Adrenal gland (tissue), 12 donors: ENCODE data around the gene CD34. TPM values are rescaled to one million over a fixed set of nuclear protein-coding genes. Genes with fewer than 3 reads are reported as not detected.
A peak's percentile ranks its signal among the peaks of the same experiment; 100 is the strongest.

Experiments
- DNase-seq, 7 donors: peaks; one replicate each; pipeline ENCODE4 v3.0.0-alpha.2; 2019 to 2020
- H3K27ac ChIP-seq, 5 donors: fragments of 200-600 bp; sonication (generic) in 4 of 5; 1 replicate in 3 of 5; 2 replicates in 2 of 5; pipeline versions ENCODE4 v1.5.1 to v1.8.0; 2016 to 2020; ENCODE audit warnings: mild to moderate bottlenecking in 1 of 5
- H3K27me3 ChIP-seq: fragments of 200-600 bp; 2 replicates; pipeline ENCODE4 v1.8.0; 2021
- H3K36me3 ChIP-seq, 2 donors: fragments of 200-600 bp; replicated peaks in 1 of 2; 1 replicate in 1 of 2; 2 replicates in 1 of 2; pipeline versions ENCODE4 v1.5.1 to v1.8.0; 2018 to 2022
- H3K4me1 ChIP-seq, 2 donors: fragments of 200-600 bp; replicated peaks in 1 of 2; 1 replicate in 1 of 2; 2 replicates in 1 of 2; pipeline versions ENCODE4 v1.5.1 to v1.8.0; 2018 to 2021
- H3K4me3 ChIP-seq, 4 donors: fragments of 200-600 bp; sonication (generic) in 3 of 4; one replicate each; pipeline ENCODE4 v1.5.1; 2016 to 2018
- H3K9me3 ChIP-seq, 3 donors: fragments of 200-600 bp; sonication (generic) in 1 of 3; replicated peaks in 1 of 3; 1 replicate in 2 of 3; 2 replicates in 1 of 3; pipeline versions ENCODE4 v1.5.1 to v1.8.0; 2016 to 2021
- POLR2A ChIP-seq, 2 donors: fragments of 450-650 bp; IDR thresholded peaks; one replicate each; pipeline ENCODE4 v1.6.1; 2017; ENCODE audit warnings: antibody characterized with exemption in 2 of 2, mild to moderate bottlenecking in 2 of 2, moderate library complexity in 1 of 2
- WGBS, 4 donors: extraction: QIAGEN DNeasy Blood & Tissue Kit in 2 of 4; methylation state at CpG; one replicate each; pipeline versions ENCODE4 v1.1.5 to v1.1.7; 2013 to 2017; 5-methylcytosine and 5-hydroxymethylcytosine counted together
- intact Hi-C, 2 donors: fragments of 100-400 bp; cut with DNase I; formaldehyde crosslinking; loops; one replicate each; pipeline versions ENCODE4 v1.14.1 to v1.15.0; 2022 to 2023
- polyA plus RNA-seq, 3 donors: library from polyadenylated mRNA; stranded (reverse); fragments of 200-250 nt in 2 of 3; fragments of 350-450 nt in 1 of 3; fragmentation: Illumina TruSeq in 1 of 3; extraction: RNeasy Lipid Tissue Mini Kit (QIAGEN cat#74804) in 1 of 3; gene quantifications; one replicate each; pipeline ENCODE4 v1.2.3, GENCODE V29; 2013 to 2014
- total RNA-seq, 9 donors: library from RNA; depleted of rRNA in 4 of 9; stranded (reverse); fragments of >200 nt in 4 of 9; fragments of 120-200 nt in 1 of 9; fragmentation: NEBNext Ultra II Directional in 1 of 9; extraction: Animal tissue kit (Norgen Biotek cat#: 25700) in 1 of 9; gene quantifications; one replicate each; pipeline versions ENCODE4 v1.1.0 to v1.2.4, GENCODE V29; 2013 to 2023
- TF ChIP-seq, protein P1 (sequence below), 6 experiments: fragments of 450-650 bp in 4 of 6; fragments of 200-600 bp in 2 of 6; sonication (generic) in 1 of 6; IDR thresholded peaks; 1 replicate in 5 of 6; 2 replicates in 1 of 6; pipeline versions ENCODE4 v1.5.1 to v1.8.0; 2016 to 2021; ENCODE audit warnings: antibody characterized with exemption in 6 of 6, mild to moderate bottlenecking in 2 of 6, moderate library complexity in 1 of 6
- donor health status: healthy with polysubstance abuse.
- donor health status: Bipolar disorder and iron deficiency.
- donor health status: DM: yes; HTN: yes; CAD: no.
- donor health status: DM: no; HTN: no; CAD: no.
- donor health status: DM: no; HTN: no; CAD: no.
- donor health status: DM: yes; HTN: yes; CAD: no.

Gene CD34
- total and polyA plus RNA-seq, 12 donors = 9.0 to 48.6 (median 28.1) TPM

DNA sequence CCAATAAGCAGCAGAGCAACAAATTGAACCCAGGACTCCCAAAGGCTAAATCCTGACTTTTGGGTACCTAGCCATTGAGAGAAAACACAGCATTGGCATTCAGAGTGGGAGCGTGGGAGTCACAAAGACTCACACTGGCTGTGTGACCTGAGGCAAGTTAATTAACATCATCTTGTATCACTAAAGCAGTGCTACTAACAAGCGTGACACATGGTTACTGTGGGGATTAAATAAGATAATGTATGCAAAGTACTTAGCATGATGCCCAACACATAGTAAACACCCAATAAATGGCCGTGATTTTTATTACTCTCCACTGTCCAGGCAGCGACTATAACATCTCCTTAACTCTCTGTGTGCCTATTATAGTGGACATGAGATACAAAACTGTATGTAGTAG, 73.3 kb downstream of the CD34 start:
- no peak for DNase-seq
- WGBS, 4 donors = 88 to 92% (median 90%) methylated on average over 4 of the region's 4 CpGs
- H3K4me3 ChIP-seq = no peak overlapping the region
- intact Hi-C loops = loop anchor here in 1 of 2 donors (10.0 kb wide), 1 partner anchor 127 kb away; no protein-coding TSS in a partner anchor
- peaks cover 23 to 58% of the 10 kb centered on the region in 2 donors for H3K4me1 ChIP-seq
- peak overlapping the region in 3 of 5 donors; percentile 49 to 74 (median 71) for H3K27ac ChIP-seq
- H3K27me3 ChIP-seq = no peaks in the 10 kb centered on the region
- TF ChIP-seq, protein P1, sequence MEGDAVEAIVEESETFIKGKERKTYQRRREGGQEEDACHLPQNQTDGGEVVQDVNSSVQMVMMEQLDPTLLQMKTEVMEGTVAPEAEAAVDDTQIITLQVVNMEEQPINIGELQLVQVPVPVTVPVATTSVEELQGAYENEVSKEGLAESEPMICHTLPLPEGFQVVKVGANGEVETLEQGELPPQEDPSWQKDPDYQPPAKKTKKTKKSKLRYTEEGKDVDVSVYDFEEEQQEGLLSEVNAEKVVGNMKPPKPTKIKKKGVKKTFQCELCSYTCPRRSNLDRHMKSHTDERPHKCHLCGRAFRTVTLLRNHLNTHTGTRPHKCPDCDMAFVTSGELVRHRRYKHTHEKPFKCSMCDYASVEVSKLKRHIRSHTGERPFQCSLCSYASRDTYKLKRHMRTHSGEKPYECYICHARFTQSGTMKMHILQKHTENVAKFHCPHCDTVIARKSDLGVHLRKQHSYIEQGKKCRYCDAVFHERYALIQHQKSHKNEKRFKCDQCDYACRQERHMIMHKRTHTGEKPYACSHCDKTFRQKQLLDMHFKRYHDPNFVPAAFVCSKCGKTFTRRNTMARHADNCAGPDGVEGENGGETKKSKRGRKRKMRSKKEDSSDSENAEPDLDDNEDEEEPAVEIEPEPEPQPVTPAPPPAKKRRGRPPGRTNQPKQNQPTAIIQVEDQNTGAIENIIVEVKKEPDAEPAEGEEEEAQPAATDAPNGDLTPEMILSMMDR (IDR thresholded peaks at IDR 0.05) = no peak
- no peak for TF ChIP-seq POLR2A (IDR thresholded peaks at IDR 0.05)
- no peaks in the 10 kb centered on the region for H3K9me3 ChIP-seq
- H3K36me3 ChIP-seq = no peaks in the 10 kb centered on the region

DNA sequence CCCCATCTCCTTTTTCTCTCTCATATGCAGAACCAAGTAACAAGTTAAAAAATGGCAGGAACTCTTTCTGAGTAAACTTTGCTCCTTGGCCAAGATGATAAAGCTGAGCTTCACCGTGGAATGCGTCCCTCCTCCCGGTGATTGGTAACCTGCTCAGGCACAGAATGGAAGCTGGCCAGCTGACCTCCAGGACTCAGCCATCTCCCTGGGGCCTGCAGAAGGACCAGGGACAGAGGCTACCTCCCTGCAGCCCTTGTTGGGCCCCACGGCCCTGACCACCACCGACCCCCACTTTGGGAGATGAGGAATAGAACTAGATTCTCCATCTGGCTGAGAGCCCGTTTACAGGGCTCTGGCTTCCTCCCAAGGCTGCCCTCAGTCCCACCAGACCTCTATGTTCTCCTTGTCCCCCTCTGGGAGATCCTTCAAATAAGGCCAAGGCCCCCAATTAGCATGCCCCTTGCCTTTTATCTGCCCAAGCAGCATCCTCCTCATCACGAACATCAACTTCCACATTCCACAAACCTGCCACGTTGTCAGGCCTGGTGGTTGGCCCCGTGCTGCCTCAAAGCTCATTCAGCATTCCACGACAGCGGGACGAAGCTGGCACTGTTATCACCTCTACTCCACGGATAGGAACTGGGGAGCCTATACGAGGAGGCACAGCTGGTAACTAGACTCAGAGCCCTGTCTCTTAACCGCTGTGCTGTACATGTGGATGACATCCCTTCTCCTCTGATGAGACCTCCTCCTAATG, 74.2 kb downstream of the CD34 start:
- H3K4me3 ChIP-seq = no peak overlapping the region
- H3K36me3 ChIP-seq = no peaks in the 10 kb centered on the region
- peak in 2 of 7 donors; percentile 43 to 54 for DNase-seq
- H3K9me3 ChIP-seq = no peaks in the 10 kb centered on the region
- no peak for TF ChIP-seq POLR2A (IDR thresholded peaks at IDR 0.05)
- TF ChIP-seq, protein P1 (IDR thresholded peaks at IDR 0.05) = no peak
- peaks cover 26 to 63% of the 10 kb centered on the region in 2 donors for H3K4me1 ChIP-seq
- WGBS, 4 donors = 54 to 73% (median 63%) methylated on average over 11 to 15 of the region's 15 CpGs
- H3K27me3 ChIP-seq = no peaks in the 10 kb centered on the region
- intact Hi-C loops = loop anchor here in 1 of 2 donors (10.0 kb wide), 1 partner anchor 128 kb away; no protein-coding TSS in a partner anchor
- H3K27ac ChIP-seq = peak overlapping the region in 2 of 5 donors; percentile 48 to 57

DNA sequence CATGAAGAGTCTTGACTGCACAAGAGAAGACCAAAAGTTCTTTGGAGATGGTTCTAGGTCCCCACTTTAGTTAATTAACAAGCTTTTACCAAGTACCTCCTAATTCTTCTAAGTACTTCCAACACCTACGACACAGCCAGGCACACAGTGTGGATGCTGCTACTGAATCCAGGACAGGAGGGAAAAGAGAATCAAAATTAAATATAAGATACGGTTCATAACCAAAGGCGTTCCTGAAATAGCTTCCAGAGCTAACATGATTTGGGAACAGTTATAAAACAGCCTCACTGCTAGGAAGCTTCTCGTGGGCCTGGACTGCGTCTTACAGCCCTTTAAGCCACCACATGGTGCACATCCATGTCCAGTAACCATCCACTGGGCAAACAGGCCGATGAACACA, 75.0 kb downstream of the CD34 start:
- WGBS, 4 donors = 90 to 100% (median 93%) methylated on average over 6 of the region's 6 CpGs
- TF ChIP-seq POLR2A (IDR thresholded peaks at IDR 0.05) = no peak
- TF ChIP-seq, protein P1 (IDR thresholded peaks at IDR 0.05) = no peak
- Histone ChIP-seq H3K27ac (peak overlapping the region in 2 of 5 donors; percentile 48 to 57), H3K4me1 (peaks cover 34 to 64% of the 10 kb centered on the region in 2 donors), H3K9me3 (no peaks in the 10 kb centered on the region), H3K4me3 (no peak overlapping the region), H3K36me3 (no peaks in the 10 kb centered on the region), H3K27me3 (no peaks in the 10 kb centered on the region)
- intact Hi-C loops = loop anchor here in 1 of 2 donors (10.0 kb wide), 1 partner anchor 129 kb away; no protein-coding TSS in a partner anchor
- peak in 1 of 7 donors; percentile 38 for DNase-seq

DNA sequence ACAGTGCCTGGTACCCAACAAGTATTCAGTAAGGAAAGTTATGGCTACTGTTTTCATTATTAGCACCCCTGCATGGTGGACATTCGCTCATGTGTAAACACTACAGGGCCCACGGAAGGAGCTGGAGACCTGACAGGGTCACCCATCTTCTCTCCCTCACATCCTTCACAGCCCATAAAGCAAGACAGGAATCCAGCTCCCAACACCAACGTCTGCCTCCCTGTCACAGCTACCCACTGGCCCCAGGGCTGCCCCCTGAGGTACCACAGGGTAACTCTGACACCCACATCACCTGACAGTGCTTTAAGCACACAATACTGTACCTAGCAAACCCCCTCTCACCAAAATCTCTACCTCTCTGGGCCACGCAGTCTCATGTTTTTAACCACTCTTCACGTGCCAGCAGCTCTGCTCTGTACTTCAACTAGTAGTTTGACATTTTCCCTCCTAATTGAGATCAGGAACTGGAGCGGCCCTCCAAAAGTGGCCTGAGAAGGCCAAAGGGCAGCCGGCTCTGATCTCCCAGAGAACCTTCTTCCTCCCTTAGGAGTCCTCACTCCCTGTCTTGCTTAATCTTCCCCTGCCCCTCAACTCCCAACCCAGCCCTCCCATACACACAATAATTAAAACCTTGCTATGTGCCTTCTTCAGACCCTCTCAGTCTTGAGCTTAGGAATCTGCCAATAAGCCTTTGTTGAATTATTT, 76.8 kb downstream of the CD34 start:
- peaks cover 41 to 74% of the 10 kb centered on the region in 2 donors for H3K4me1 ChIP-seq
- no peaks in the 10 kb centered on the region for H3K36me3 ChIP-seq
- intact Hi-C loops = loop anchor here in 1 of 2 donors (10.0 kb wide), 1 partner anchor 131 kb away; no protein-coding TSS in a partner anchor
- no peaks in the 10 kb centered on the region for H3K9me3 ChIP-seq
- TF ChIP-seq, protein P1 (IDR thresholded peaks at IDR 0.05) = no peak
- no peak for TF ChIP-seq POLR2A (IDR thresholded peaks at IDR 0.05)
- H3K27me3 ChIP-seq = no peaks in the 10 kb centered on the region
- H3K27ac ChIP-seq = peak overlapping the region in 2 of 5 donors; percentile 13 to 23
- no peak overlapping the region for H3K4me3 ChIP-seq
- 82 to 91% (median 88%) methylated on average over 7 of the region's 7 CpGs for WGBS, 4 donors
- DNase-seq = no peak
